Measurements from ENCODE around the gene ATP6V0C.

ATP6V0C gene

DNA sequence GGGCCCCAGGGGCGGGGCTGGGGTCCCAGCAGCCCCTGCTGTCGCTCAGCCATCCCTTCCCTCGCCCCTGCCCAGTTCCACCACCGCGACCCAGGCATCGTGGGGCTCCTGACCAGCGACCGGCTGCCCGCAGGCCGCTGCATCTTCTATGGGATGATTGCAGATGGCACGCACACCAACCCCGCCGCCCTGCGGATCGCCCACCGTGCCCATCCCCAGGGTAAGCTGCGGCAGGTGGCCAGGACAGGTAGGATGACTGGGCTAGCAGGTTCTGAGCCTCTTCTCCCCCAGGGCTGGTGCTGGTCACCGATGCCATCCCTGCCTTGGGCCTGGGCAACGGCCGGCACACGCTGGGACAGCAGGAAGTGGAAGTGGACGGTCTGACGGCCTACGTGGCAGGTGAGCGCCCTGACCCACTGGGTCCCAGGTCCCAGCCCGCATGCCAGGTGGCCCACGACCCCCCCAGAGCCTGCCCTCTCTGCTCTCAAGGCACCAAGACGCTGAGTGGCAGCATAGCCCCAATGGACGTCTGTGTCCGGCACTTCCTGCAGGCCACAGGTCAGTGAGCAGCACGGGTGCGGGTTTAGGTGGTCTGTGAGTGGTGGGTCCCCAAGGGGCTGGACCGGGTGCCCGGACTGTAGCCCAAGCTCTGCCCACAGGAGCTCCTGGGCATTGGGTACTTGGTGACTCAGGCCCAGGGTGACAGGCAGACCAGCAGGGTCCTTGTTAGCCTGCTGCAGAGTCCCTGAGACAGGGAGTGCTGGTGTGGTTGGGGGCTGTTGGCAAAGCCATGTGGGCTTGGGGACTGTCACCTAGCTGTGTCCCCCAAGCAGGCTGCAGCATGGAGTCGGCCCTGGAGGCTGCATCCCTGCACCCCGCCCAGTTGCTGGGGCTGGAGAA lies 14.7 kb downstream of the ATP6V0C start:
- no peak overlapping the region for H3K4me3 ChIP-seq (ENCODE audit: low read depth, low read length)
- DNase-seq (ENCODE audit: low read depth): no peak
- TF ChIP-seq, protein P1, sequence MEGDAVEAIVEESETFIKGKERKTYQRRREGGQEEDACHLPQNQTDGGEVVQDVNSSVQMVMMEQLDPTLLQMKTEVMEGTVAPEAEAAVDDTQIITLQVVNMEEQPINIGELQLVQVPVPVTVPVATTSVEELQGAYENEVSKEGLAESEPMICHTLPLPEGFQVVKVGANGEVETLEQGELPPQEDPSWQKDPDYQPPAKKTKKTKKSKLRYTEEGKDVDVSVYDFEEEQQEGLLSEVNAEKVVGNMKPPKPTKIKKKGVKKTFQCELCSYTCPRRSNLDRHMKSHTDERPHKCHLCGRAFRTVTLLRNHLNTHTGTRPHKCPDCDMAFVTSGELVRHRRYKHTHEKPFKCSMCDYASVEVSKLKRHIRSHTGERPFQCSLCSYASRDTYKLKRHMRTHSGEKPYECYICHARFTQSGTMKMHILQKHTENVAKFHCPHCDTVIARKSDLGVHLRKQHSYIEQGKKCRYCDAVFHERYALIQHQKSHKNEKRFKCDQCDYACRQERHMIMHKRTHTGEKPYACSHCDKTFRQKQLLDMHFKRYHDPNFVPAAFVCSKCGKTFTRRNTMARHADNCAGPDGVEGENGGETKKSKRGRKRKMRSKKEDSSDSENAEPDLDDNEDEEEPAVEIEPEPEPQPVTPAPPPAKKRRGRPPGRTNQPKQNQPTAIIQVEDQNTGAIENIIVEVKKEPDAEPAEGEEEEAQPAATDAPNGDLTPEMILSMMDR (IDR thresholded peaks at IDR 0.05; ENCODE audit: low read depth, low read length, missing control alignments): no peak

DNA sequence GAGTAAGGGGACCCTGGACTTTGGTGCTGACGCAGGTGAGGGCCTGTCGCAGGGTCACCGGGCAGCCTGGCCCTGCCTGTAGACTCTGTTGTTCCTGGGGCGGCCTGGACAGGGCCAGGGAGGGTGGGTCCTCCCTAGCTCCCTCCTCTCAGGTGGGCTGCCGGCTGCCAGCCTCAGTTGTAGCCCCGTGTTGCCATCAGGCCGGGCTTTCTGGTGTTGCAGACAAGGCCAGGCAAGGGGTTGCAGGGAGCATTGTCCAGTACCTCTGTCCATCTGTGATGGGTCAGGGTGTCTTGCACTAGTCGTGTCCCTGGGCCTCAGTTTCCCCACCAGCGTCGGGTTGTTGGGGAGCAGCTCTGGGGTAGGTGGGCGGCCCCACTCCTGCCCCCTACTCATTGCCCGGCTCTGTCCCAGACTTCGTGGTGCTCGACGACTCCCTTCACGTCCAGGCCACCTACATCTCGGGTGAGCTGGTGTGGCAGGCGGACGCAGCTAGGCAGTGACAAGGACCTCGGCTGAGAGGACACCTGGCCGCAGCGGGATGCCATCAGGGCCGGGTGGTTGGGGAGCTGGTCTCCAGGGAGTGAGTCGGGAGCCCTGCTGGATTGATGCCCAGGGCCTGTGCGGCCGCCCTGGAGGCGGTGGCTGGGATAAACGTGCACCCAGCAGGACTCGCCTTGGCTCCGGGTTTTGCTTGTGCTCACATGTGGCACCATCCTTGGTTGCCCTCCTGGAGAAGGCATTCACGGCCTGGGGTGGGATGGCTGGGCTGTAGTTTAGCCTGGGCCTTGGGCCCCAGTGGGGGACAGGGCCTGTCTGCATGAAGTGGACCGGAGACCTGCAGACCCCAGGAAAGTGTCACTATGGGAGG lies 15.5 kb downstream of the ATP6V0C start:
- DNase-seq (ENCODE audit: low read depth): no peak
- TF ChIP-seq, protein P1 (IDR thresholded peaks at IDR 0.05; ENCODE audit: low read depth, low read length, missing control alignments): peak; percentile 13
- no peak overlapping the region for H3K4me3 ChIP-seq (ENCODE audit: low read depth, low read length)

DNA sequence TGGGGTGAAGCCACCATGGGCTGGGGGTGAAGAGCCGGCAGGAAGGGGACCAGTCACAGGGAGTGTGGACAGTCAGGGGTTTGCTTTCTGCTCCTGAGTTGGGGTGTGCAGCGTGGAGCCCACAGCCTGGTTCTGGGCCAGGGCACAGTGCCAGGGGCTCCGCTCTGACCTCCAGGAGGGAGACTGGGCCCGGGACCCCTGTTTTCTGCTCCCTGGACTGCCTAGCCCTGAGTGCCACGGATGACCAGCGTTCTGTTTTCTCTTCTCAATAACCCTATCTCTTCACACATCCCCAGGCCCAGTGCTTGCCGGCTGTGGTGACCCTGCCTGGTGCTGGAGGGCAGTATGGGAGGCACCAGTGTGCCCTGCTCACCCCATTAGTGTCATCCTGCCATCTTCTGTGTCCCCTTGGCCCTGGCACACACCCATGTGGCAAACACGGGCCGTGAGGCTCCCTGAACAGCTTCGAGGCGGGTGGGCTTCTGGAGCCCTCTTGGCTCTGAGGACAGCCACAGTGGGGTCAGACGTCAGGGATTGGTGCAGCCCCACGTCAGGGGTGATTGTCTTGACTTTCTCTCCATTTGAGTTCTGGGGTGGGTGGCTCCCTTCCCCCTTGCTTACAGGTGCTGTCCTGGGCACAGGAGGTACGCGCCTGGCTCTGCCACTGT lies 16.3 kb downstream of the ATP6V0C start:
- DNase-seq (ENCODE audit: low read depth): no peak
- TF ChIP-seq, protein P1 (IDR thresholded peaks at IDR 0.05; ENCODE audit: low read depth, low read length, missing control alignments): no peak
- H3K4me3 ChIP-seq (ENCODE audit: low read depth, low read length): no peak overlapping the region

DNA sequence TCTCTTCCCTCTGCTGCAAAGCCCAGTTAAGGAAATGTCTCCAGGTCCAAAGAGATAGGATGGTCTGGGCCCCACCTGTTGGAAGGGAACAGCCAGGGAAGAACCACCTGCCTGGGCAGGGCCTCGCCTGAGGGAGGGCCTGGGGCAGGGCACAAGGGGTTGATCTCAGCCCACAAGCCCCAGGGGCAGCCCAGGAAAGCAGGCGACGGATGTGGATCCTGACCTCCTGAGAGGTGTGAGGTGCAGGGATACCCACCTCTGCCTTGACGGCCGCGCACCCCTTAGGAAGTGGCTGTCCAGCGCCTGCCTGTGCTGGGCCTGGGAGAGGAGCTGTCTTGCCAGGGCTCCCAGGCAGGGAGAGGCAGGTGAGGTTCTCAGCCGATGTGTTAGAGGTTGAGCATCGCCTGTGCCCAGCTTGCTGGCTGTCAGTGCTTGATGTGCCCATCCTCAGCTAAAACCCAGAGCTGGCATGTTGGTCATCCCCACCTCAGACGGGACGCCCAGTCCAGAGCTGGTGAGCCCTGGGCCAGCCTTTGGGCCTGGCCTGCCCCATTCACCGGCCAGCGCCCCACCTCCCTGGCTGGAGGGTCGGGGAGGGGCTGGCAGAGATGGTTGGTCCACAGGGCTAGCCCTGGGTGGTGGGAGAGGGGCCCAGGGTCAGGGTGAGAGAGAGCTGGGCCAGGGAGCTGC lies 17.0 kb downstream of the ATP6V0C start:
- H3K4me3 ChIP-seq (ENCODE audit: low read depth, low read length): no peak overlapping the region
- TF ChIP-seq, protein P1 (IDR thresholded peaks at IDR 0.05; ENCODE audit: low read depth, low read length, missing control alignments): no peak
- no peak for DNase-seq (ENCODE audit: low read depth)

DNA sequence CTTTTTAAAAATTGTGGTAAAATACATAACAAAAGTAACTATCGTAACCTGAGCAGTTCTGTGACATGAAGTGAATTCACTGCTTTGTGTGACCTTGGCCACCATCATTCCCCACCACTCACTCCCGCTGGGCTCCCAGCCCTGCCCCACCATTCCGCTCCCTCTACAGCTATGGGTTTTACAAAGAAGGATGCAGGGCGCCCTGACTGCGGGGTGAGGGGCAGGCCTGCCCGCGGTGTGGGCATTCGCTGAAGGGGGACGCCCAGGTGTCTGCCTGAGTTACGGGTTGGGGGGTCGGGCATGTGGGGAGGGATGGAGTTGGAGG lies 17.6 kb downstream of the ATP6V0C start, which contains the start of gene CEMP1:
Gene CEMP1 (minus strand): TSS at position 38 of the 325 bp plus-strand sequence. CDS start 335 bp downstream, outside the sequence.
- TF ChIP-seq, protein P1 (IDR thresholded peaks at IDR 0.05; ENCODE audit: low read depth, low read length, missing control alignments): no peak
- DNase-seq (ENCODE audit: low read depth): no peak
- H3K4me3 ChIP-seq (ENCODE audit: low read depth, low read length): peak within 1 kb of the TSS; percentile 75
